Measurements from ENCODE around the gene KLHL5.
"Not testable (repeated sequence)": the region's sequence is repeated elsewhere in the genome, so short reads cannot be mapped to it uniquely, and the experiment has no call there.

The KLHL5 gene

DNA sequence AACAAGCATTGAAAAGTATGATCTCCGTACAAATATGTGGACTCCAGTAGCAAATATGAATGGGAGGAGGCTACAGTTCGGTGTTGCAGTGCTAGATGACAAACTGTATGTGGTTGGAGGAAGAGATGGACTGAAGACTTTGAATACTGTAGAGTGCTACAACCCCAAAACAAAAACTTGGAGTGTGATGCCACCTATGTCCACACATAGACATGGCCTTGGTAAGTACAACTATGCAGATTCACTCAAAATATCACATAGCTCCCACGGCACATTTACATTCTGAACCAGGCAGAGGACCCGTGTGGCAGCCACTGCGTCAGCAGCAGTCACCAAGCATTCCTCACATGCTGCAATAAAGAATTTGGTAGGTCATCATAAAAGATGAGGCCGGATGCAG lies 41.3 kb downstream of the KLHL5 start:
- no peak for DNase-seq (ENCODE audit: low read depth)

DNA sequence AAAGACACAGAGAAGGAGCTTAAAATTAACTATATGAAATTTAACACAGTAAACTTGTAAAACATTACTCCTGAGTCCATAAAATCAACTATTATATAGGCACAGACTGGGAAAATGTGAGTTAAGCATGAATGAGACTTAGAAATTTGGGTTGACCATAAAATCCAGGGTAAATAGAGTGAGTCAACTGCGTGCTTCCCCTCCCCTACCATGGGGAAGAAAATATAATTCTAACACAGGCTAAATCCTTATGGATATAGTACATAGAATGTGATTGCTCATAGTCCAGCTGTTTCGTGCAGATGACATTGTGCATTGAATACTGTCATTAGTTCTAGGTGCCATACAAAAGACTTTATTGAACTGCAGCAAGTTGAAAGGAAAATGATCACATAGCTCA lies 42.2 kb downstream of the KLHL5 start:
- DNase-seq (ENCODE audit: low read depth), result no peak

DNA sequence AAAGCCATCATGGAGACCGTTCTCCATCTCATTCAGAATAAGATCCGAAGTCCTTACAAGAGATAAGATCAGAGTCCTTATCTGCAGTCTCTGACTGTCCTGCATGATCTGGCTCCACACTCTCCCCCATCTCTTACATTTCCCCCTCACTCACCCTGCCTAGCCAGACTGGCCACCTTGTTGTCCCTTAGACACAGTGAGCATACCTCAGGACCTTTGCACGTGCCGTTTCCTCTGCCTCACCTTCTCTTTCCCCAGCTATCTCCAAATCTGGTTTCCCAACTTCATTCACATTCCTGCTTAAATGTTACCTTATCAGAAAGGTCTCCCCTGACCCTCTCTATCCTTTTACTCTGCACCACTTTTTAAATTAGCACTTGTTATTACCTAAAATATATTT lies 44.0 kb downstream of the KLHL5 start:
- DNase-seq (ENCODE audit: low read depth), result no peak

DNA sequence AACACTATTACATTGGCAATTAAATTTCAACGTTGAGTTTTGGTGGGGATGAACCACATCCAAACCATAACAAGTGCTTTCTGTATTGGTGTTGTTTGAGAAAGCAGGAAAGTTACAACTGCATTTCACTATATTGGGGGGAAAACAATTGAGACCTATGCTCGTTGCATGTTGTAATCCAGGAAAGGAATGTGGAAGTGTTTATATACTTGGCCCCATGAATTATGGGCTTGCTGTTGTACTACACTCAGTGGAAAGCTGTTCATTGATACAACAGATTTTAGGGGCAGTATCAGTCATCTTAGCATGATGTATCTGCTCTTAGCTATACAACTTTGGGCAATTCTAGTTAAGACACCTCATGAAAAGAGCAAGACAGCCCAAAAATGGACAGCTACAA lies 52.4 kb downstream of the KLHL5 start:
- DNase-seq (ENCODE audit: low read depth), result no peak

DNA sequence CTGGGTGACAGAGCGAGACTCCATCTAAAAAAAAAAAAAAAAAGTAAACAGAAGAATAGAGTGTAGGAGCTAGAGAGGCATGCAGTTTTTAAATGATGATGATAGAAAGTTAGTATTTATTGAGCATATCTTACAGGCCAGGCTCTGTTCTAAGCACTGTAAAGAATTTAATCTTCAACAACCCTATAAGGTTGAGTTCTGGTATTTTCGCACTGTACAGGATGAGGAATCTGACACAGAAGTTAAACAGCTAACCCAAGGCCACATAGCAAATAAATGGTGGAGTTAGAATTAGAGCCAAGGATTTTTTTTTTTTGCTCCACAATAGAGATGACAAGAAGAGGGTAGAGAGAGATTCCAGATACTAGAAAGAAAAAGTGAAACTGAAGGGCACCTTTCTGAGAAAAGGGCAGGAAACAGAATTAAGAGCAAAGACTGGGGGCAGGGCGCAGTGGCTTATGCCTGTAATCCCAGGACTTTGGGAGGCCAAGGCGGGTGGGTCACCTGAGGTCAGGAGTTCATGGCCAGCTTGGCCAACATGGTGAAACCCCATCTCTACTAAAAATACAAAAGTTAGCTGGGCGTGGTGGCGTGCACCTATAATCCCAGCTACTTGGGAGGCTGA lies 56.1 kb downstream of the KLHL5 start:
- no peak for DNase-seq (ENCODE audit: low read depth)

DNA sequence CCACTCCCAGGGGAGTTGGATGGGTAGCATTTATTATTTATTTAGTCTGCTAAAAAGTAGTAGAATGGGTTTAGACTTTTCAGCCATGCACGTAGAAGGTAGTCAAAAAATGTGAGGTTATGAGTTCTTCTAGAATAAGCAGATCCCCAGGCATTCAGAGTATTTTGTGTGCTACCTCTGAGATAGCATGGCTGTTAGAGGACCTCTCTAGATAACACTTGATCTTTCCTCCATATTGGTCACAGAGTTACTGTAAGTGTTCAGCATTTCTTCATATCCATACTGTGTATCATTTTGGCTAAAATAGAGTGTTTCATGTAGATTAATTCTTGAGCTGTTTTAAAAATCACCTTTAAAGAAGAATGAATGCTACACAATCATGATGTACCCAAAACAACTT lies 58.4 kb downstream of the KLHL5 start:
- DNase-seq (ENCODE audit: low read depth), result no peak

DNA sequence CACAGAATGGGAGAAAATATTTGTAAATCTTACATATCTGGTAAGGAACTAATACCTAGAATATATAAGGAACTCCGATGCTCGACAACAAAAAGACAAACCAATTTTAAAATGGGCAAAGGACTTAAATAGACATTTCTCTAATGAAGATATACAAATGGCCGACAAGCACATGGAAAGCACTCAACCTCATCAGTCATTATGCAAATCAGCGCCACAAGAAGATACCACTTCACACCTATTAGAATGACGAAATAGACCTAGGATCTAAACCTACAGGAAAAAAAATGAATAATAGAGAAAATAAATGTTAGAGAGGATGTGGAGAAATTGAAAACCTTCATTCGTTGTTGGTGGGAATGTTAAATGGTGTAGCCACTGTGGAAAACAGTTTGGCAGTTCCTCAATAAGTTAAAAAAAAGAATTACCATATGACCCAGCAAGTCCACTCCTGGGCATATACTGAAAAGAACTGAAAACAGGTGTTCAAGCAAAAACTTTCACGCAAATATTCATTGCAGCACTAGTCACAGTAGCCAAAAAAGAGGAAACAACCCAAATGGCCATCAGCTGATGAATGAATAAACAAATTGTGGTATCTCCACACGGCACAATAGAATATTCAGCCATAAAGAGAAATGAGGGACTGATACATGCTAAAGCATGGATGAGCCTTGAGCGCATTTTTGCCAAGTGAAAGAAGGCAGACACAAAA lies 63.0 kb downstream of the KLHL5 start:
- no peak for DNase-seq (ENCODE audit: low read depth)

DNA sequence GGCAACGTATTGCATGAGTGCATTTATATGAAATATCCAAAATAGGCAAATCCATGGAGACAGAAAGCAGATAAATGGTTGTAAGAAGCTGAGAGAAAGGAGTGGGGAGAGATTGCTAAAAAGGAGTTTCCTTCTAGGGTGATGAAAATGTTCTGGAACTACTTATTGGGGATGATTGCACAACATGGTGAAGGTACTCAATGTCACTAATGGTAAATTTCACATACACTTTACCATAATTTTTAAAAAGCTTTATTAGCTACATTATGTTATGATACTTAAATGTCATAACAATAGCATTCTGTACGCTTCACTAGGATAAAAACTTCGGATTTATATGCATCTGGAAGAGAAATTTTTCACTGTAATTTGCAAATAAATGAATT lies 63.6 kb downstream of the KLHL5 start:
- no peak for DNase-seq (ENCODE audit: low read depth)

DNA sequence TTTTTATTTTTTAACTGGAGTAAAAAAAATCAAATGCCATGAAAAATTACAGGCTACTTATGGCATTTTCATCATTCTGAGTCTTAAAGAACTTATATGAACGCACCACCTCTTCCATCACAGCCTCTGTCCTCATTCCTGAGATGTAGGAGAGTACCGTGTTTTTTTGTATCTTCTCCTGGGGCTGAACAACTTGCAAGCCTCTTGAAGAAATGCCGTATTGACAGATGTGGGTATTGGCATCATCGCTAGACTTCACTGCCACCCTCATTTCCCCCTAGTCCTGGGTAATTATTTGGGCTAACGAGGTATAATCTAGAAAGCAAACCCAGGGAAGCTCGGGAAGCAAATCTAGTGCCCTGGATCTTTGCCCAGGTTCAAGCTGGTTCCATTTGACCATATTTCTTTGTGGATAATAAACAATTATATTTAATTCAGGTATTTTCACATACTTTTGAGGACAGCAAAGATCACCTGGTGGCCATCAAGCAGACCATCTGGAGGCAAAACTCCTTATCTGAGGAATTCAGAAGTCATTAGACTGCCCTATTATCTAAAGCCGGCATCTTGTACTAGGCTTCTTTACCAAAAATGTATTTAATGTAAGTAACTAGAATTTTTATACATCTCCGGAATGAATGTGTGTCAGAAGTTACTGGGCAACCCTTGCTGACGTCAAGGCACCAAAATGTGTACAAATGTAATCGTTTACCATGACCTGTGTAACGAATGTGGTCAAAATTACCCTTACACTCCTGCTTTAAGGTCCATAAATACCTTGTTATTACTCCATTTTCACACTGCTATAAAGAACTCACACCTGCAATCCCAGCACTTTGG lies 64.4 kb downstream of the KLHL5 start:
- no peak for DNase-seq (ENCODE audit: low read depth)

DNA sequence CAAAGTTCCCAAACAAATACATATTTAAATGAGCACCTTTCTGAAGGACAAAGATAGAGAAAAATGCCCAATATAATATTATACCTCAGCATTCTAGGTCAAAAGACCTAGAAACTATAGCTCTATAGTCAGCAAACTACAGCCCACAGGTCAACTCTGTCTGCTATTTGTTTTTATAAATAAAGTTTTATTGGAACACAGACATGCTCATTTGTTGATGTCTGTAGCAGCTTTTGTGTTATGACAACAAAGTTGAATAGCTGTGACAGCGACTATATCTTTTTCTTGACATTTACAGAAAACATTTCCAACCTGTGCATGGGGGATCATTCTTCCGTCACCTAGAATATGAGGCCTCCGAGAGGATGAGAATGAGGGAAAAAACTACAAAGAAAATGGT lies 71.6 kb downstream of the KLHL5 start:
- no peak for DNase-seq (ENCODE audit: low read depth)

DNA sequence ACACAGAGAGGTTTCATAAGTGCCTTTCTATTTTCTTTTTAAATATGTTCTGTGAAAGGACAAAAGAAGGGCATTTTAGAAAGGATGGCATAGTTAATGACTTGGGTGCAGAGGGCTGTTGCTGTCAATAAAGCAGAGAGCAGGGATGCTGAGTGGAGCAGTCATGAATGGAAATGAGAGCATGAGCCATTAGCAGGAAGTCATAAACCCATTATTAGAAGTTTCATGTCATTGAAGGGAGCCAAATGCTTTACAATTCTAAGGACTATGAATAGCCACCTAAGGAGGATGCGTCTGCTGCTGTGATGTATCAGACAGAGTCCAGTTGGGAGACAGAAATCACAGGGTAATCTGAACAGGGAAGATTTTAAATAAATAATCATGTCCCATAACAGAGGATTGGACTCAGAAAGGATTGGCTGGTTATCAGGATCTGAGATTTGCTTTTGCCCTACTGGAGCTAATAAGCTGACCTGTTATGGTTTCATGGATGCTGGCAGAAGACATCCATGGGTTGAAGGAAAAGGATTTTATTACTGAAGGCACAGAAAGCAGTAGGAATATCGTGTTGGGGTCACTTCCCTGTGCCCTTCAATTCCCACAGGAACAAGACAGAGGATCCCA lies 72.8 kb downstream of the KLHL5 start:
- no peak for DNase-seq (ENCODE audit: low read depth)

DNA sequence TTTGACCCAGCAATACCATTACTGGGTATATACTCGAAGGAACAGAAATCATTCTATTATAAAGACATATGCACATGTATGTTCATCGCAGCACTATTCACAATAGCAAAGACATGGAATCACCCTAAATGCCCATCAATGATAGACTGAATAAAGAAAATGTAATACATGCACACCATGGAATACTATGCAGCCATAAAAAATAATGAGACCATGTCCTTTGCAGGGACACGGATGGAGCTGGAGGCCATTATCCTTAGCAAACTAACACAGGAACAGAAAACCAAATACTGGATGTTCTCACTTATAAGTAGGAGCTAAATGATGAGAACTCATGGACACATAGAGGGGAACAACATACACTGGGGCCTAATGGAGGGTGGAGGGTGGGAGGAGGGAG lies 76.2 kb downstream of the KLHL5 start:
- not testable (repeated sequence) for DNase-seq (ENCODE audit: low read depth)

DNA sequence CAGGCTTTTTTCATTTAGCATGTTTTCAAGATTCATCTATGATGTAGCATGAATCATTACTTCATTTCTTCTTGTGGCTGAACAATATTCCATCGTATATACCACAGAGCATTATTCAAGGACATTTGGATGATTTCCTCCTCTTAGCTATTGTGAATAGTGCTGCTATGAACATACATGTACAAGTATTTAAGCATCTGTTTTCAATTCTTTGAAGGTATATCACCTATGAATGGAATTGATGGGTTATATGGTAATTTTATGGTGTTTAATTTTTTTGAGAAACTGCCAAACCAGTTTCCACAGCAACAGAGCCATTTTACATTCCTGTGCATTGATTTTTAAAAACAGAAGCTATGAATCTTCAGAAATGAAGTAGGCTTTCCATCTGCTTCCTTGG lies 84.2 kb downstream of the KLHL5 start:
- no peak for DNase-seq (ENCODE audit: low read depth)

DNA sequence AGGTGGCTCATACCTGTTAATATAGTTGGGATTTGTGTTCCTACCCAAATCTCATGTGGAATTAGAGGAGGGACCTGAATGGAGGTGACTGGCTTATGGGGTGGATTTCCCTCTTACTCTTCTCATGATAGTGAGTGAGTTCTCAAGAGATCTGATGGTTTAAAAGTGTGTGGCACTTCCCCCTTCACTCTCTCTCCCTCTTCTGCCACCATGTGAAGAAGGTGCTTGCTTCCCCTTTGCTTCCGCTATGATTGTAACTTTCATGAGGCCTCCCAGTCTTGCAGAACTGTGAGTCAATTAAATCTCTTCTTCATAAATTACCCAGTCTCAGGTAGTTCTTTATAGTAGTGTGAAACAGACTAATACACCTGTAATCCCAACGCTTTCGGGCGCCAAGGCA lies 92.0 kb downstream of the KLHL5 start:
- DNase-seq (ENCODE audit: low read depth), result no peak

DNA sequence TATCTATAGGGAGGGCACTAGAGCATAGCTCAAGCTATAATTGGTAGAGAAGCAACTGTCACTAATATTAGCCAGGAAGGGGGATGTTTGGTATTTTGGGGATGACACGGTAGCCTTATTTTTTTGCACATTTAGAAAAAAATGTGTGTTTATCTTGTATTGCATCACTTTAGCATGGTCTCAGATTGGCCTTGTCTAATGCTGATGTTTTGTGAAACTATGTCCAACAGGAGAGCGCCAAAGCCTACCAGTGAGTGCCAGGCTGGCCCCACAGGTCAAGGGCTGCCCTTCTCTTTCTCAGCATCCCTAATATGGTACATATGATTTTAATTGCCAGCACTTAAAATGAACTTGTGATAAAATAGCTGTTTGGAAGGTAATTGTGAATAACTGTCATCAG lies 95.5 kb downstream of the KLHL5 start:
- no peak for DNase-seq (ENCODE audit: low read depth)

DNA sequence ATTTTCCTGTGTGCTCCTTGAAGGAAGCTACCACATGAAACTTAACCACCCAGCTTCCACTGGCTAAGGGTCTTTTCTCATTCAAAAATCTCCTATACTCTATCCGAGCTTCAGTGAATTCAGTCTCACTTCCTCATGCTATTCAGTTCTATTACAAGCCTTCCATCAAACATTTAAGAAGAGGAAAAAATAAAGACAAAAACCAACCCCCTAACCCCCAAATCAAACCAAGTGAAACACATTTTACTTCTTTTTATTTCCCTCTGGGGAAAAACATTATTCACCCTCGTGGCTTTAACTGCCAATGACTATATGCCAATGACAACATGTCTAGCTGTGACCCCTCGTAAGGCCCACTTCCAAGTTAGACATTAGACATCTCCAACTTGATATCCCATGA lies 104.1 kb downstream of the KLHL5 start:
- DNase-seq (ENCODE audit: low read depth), result no peak

DNA sequence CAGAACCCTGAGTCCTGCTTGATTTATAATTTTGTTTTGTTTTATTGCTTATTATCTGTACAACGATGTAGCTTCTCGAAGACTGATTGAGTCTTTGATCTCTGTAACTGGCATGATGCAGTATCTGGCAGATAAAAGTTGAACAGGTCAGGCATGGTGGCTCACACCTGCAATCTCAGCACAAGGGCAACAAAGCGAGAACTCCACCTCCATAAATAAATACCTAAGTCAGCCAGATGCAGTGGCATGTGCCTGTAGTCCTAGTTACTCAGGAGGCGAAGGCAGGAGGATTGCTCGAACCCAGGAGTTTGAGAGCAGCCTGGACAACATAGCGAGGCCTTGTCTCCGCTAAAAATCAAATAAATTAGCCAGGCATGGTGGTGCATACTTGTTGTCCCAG lies 104.6 kb downstream of the KLHL5 start:
- DNase-seq (ENCODE audit: low read depth), result no peak

DNA sequence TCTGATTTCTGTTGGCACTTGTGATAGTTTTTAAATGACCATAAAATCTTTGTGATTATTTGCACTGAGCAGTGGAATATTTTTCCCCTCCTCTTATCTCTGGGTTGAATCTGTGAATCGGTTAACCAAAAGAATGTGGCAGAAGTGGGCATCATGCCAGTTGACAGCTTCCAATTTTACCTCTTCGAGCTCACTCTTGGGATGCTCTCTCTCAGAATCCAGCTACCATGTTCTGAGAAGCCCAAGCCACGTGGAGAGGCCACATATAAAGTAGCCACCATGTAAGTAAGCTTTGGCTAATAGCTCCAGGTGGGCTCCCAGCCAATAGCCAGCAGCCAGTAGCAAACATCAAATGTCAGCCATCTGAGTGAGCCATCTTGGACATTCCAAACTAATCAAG lies 107.4 kb downstream of the KLHL5 start:
- no peak for DNase-seq (ENCODE audit: low read depth)

DNA sequence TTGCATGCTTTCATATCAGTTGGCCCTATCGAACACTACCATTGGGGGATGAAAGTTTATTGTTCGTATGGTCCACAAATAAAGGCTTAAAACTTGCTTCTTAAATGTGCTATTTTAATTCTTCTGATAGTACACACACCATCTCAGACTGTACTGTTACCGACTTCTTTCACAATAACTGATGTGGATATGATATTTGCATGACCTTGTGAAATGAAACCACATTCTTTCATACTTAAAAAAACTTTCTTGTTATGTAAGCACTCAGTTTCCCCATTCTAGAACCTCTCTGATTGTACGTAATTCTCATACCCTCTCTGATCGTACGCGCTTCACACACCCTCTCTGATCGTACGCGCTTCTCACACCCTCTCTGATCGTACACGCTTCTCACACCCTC lies 108.3 kb downstream of the KLHL5 start:
- DNase-seq (ENCODE audit: low read depth), result no peak
